Trophoblast cell (in vitro differentiated cells and primary cell): ENCODE results near the gene FIP1L1.

Experiments used
- DNase-seq, 2 donors: peaks; one replicate each; pipeline ENCODE4 v3.0.0-alpha.2; 2016
- H2AFZ ChIP-seq: 2 replicates; pipeline ENCODE4 v1.6.1; 2013; ENCODE audit warnings: low read length, moderate library complexity, mild to moderate bottlenecking; ENCODE audit not compliant: insufficient read depth, poor library complexity
- H2AK5ac ChIP-seq: 2 replicates; pipeline ENCODE4 v1.6.1; 2013; ENCODE audit warnings: mild to moderate bottlenecking, low read length
- H2BK120ac ChIP-seq: 2 replicates; pipeline ENCODE4 v1.6.1; 2013; ENCODE audit warnings: low read length, mild to moderate bottlenecking, moderate library complexity; ENCODE audit not compliant: insufficient read depth, poor library complexity
- H2BK12ac ChIP-seq: 2 replicates; pipeline ENCODE4 v1.6.1; 2013; ENCODE audit warnings: mild to moderate bottlenecking, low read length, moderate library complexity
- H2BK5ac ChIP-seq: 2 replicates; pipeline ENCODE4 v1.6.1; 2013; ENCODE audit warnings: low read length, low read depth, moderate library complexity, mild to moderate bottlenecking; ENCODE audit not compliant: poor library complexity
- H3K14ac ChIP-seq: 2 replicates; pipeline ENCODE4 v1.6.1; 2013; ENCODE audit warnings: mild to moderate bottlenecking, low read length
- H3K18ac ChIP-seq: 2 replicates; pipeline ENCODE4 v1.6.1; 2013; ENCODE audit warnings: mild to moderate bottlenecking, low read length
- H3K23ac ChIP-seq: 2 replicates; pipeline ENCODE4 v1.6.1; 2013; ENCODE audit warnings: low read length
- H3K27ac ChIP-seq: 2 replicates; pipeline ENCODE4 v1.5.1; 2013; ENCODE audit warnings: low read depth, mild to moderate bottlenecking, inconsistent platforms, low read length, moderate library complexity
- H3K27me3 ChIP-seq: 2 replicates; pipeline ENCODE4 v1.6.1; 2013; ENCODE audit warnings: inconsistent platforms, mild to moderate bottlenecking, low read length, moderate library complexity; ENCODE audit not compliant: insufficient read depth
- H3K36me3 ChIP-seq, 2 experiments: 1 replicate in 1 of 2; 2 replicates in 1 of 2; pipeline ENCODE4 v1.6.1; 2013; ENCODE audit warnings: low read length in 2 of 2, mild to moderate bottlenecking in 2 of 2, moderate library complexity in 1 of 2; ENCODE audit not compliant: insufficient read depth in 2 of 2, control insufficient read depth in 1 of 2
- H3K4ac ChIP-seq: 2 replicates; pipeline ENCODE4 v1.6.1; 2013; ENCODE audit warnings: low read depth, mild to moderate bottlenecking, low read length, moderate library complexity
- H3K4me1 ChIP-seq, 2 experiments: 1 replicate in 1 of 2; 2 replicates in 1 of 2; pipeline ENCODE4 v1.6.1; 2013; ENCODE audit warnings: low read length in 2 of 2, mild to moderate bottlenecking in 2 of 2, moderate library complexity in 1 of 2; ENCODE audit not compliant: insufficient read depth in 2 of 2, control insufficient read depth in 1 of 2
- H3K4me2 ChIP-seq: 2 replicates; pipeline ENCODE4 v1.6.1; 2013; ENCODE audit warnings: inconsistent platforms, mild to moderate bottlenecking, low read length, moderate library complexity
- H3K4me3 ChIP-seq: 2 replicates; pipeline ENCODE4 v1.5.1; 2013; ENCODE audit warnings: mild to moderate bottlenecking, low read depth, low read length, inconsistent platforms
- H3K79me1 ChIP-seq: one replicate; pipeline ENCODE4 v1.6.1; 2013; ENCODE audit warnings: low read length
- H3K79me2 ChIP-seq: 2 replicates; pipeline ENCODE4 v1.6.1; 2013; ENCODE audit warnings: low read length, mild to moderate bottlenecking; ENCODE audit not compliant: control insufficient read depth, insufficient read depth, poor library complexity
- H3K9ac ChIP-seq: 2 replicates; pipeline ENCODE4 v1.6.1; 2013; ENCODE audit warnings: mild to moderate bottlenecking, low read length
- H3K9me3 ChIP-seq: 2 replicates; pipeline ENCODE4 v1.6.1; 2013; ENCODE audit warnings: low read depth, mild to moderate bottlenecking, control low read depth, inconsistent platforms, low read length; ENCODE audit not compliant: insufficient read depth
- H4K12ac ChIP-seq: 2 replicates; pipeline ENCODE4 v1.6.1; 2013; ENCODE audit warnings: low read depth, mild to moderate bottlenecking, low read length, moderate library complexity
- H4K8ac ChIP-seq: 2 replicates; pipeline ENCODE4 v1.6.1; 2013; ENCODE audit warnings: low read depth, mild to moderate bottlenecking, low read length, moderate library complexity
- H4K91ac ChIP-seq: one replicate; pipeline ENCODE4 v1.6.1; 2013; ENCODE audit warnings: low read depth, mild to moderate bottlenecking, low read length, moderate library complexity
- WGBS: extraction: QIAGEN DNeasy Blood & Tissue Kit; methylation state at CpG from one replicate; pipeline ENCODE4 v1.1.7; 2013; ENCODE audit warnings: missing lambda C conversion rate; ENCODE audit not compliant: insufficient read length, insufficient coverage; ENCODE audit errors: extremely low coverage; 5-methylcytosine and 5-hydroxymethylcytosine counted together

The FIP1L1 gene

GRCh38 chr4:53510321-53510720 lies 132.9 kb downstream of the FIP1L1 start:
- Histone ChIP-seq H3K4me2 (no peak overlapping the region), H3K27me3 (no peaks in the 10 kb centered on the region), H3K27ac (no peak overlapping the region), H4K12ac (no peak overlapping the region), H4K8ac (no peak overlapping the region), H3K79me1 (no peaks in the 10 kb centered on the region), H2AK5ac (no peak overlapping the region), H2BK12ac (no peak overlapping the region), H3K36me3 (no peaks in the 10 kb centered on the region), H3K9ac (no peak overlapping the region), H3K4me1 (no peaks in the 10 kb centered on the region), H2BK5ac (no peak overlapping the region), H3K14ac (no peak overlapping the region), H3K23ac (no peak overlapping the region), H3K79me2 (no peaks in the 10 kb centered on the region), H4K91ac (no peak overlapping the region), H3K4me3 (no peak overlapping the region), H3K4ac (no peak overlapping the region), H3K18ac (no peak overlapping the region), H2BK120ac (no peak overlapping the region), H2AFZ (no peak overlapping the region), H3K9me3 (no peaks in the 10 kb centered on the region)
- DNase-seq = no peak
- no CpG with 5 or more reads among the region's 5 CpGs for WGBS
